HL-60 (cell line): ENCODE data around the gene LIN7A.

Source experiments
- DNase-seq, 2 experiments: peaks; one replicate each; pipeline ENCODE4 v3.0.0-alpha.2; 2010 to 2020; ENCODE audit warnings: low read depth in 1 of 2, low spot score in 1 of 2
- H3K27ac ChIP-seq: fragments of 250-450 bp; sonication (Bioruptor Pico); replicated peaks from 2 replicates; pipeline ENCODE4 v1.5.1; 2020; ENCODE audit warnings: mild to moderate bottlenecking, moderate library complexity
- H3K27me3 ChIP-seq: fragments of 250-450 bp; sonication (Bioruptor Pico); 2 replicates; pipeline ENCODE4 v1.5.1; 2021; ENCODE audit warnings: mild to moderate bottlenecking, moderate library complexity; ENCODE audit not compliant: insufficient read depth, poor library complexity, severe bottlenecking
- H3K4me3 ChIP-seq: replicated peaks from 2 replicates; pipeline ENCODE4 v1.5.1; 2011; ENCODE audit warnings: mild to moderate bottlenecking, control low read depth, low read length; ENCODE audit not compliant: insufficient read depth
- GABPA ChIP-seq: IDR thresholded peaks from 2 replicates; pipeline ENCODE4 v1.6.1; 2012; ENCODE audit warnings: low read depth
- POLR2AphosphoS5 ChIP-seq: IDR thresholded peaks from 2 replicates; pipeline ENCODE4 v1.6.1; 2012; ENCODE audit warnings: low read depth
- SPI1 ChIP-seq: IDR thresholded peaks from 2 replicates; pipeline ENCODE4 v1.6.1; 2012; ENCODE audit warnings: low read depth, mild to moderate bottlenecking, borderline replicate concordance
- long read RNA-seq: library from polyadenylated mRNA; unstranded; transcript quantifications from one replicate; pipeline ENCODE4 v2.0.0, GENCODE V29; 2020
- TF ChIP-seq, protein P1 (sequence below): IDR thresholded peaks from 2 replicates; pipeline ENCODE4 v1.6.1; 2012; ENCODE audit warnings: low read depth; ENCODE audit not compliant: insufficient replicate concordance
- TF ChIP-seq, protein P2 (sequence below): IDR thresholded peaks from one replicate; pipeline ENCODE4 v1.5.1; 2011; ENCODE audit warnings: low read length, control low read depth, inconsistent platforms; ENCODE audit not compliant: insufficient read depth

Gene LIN7A, protein sequence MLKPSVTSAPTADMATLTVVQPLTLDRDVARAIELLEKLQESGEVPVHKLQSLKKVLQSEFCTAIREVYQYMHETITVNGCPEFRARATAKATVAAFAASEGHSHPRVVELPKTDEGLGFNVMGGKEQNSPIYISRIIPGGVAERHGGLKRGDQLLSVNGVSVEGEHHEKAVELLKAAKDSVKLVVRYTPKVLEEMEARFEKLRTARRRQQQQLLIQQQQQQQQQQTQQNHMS
- long read RNA-seq, full-length matches to known transcripts, result 40 of 50 reads
- long read RNA-seq, partial matches to known transcripts, result 3 of 50 reads
- long read RNA-seq, other reads (novel, unspliced or antisense), result 7 of 50 reads

DNA sequence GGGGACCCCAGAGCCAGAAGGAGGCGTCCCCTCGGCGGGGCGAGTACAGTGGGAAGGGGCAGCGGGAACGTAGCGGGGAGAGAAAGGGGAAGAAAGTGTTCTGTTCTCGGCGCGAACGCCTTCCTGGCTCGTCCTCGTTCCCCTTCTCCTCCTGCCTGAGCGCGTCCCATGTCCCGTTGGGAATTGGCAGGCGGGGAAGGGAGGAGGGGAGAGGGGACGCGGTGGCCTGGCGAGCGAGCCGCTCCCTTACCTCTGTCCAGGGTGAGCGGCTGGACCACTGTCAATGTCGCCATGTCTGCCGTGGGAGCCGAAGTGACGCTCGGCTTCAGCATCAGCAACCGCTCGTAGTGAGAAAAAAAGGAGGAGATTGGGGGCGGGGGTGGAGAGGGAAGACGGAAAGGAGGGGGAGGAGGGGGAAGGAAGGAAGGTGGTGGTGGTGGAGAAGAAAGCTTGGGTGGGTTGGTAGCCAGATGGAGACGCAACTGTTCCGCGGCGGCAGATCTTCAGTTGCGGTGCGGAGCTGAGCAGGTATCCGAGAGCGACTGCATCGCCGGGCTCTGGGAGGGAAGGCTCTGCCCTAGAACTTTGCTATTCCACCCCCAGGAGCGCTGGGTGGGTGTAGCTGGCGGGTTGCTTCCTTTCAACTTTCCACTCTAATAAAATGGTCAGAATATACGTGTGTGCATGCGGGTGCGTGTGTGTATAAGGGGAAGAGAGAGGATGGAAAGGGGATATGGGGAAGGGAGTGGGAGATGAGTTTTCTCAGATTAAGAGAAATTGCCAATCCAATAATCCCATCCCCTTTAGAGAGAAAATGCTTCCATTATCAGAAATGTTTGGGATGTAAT is at the start of gene LIN7A:
TSS of gene LIN7A (minus strand) at position 544 of the 848 bp plus-strand sequence. CDS start at position 332, 212 bp downstream.
- peak; percentile 20; the same call in 1 of the 2 replicates for TF ChIP-seq SPI1
- TF ChIP-seq, protein P1, sequence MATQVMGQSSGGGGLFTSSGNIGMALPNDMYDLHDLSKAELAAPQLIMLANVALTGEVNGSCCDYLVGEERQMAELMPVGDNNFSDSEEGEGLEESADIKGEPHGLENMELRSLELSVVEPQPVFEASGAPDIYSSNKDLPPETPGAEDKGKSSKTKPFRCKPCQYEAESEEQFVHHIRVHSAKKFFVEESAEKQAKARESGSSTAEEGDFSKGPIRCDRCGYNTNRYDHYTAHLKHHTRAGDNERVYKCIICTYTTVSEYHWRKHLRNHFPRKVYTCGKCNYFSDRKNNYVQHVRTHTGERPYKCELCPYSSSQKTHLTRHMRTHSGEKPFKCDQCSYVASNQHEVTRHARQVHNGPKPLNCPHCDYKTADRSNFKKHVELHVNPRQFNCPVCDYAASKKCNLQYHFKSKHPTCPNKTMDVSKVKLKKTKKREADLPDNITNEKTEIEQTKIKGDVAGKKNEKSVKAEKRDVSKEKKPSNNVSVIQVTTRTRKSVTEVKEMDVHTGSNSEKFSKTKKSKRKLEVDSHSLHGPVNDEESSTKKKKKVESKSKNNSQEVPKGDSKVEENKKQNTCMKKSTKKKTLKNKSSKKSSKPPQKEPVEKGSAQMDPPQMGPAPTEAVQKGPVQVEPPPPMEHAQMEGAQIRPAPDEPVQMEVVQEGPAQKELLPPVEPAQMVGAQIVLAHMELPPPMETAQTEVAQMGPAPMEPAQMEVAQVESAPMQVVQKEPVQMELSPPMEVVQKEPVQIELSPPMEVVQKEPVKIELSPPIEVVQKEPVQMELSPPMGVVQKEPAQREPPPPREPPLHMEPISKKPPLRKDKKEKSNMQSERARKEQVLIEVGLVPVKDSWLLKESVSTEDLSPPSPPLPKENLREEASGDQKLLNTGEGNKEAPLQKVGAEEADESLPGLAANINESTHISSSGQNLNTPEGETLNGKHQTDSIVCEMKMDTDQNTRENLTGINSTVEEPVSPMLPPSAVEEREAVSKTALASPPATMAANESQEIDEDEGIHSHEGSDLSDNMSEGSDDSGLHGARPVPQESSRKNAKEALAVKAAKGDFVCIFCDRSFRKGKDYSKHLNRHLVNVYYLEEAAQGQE, result peak; percentile 8
- TF ChIP-seq, protein P2, sequence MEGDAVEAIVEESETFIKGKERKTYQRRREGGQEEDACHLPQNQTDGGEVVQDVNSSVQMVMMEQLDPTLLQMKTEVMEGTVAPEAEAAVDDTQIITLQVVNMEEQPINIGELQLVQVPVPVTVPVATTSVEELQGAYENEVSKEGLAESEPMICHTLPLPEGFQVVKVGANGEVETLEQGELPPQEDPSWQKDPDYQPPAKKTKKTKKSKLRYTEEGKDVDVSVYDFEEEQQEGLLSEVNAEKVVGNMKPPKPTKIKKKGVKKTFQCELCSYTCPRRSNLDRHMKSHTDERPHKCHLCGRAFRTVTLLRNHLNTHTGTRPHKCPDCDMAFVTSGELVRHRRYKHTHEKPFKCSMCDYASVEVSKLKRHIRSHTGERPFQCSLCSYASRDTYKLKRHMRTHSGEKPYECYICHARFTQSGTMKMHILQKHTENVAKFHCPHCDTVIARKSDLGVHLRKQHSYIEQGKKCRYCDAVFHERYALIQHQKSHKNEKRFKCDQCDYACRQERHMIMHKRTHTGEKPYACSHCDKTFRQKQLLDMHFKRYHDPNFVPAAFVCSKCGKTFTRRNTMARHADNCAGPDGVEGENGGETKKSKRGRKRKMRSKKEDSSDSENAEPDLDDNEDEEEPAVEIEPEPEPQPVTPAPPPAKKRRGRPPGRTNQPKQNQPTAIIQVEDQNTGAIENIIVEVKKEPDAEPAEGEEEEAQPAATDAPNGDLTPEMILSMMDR, result no peak
- no peak for TF ChIP-seq GABPA
- TF ChIP-seq POLR2AphosphoS5, result peak; percentile 63; the same call in 1 of the 2 replicates
- Histone ChIP-seq H3K4me3 (peak within 1 kb of the TSS; percentile 84), H3K27ac (peak within 1 kb of the TSS; percentile 98), H3K27me3 (no peaks in the 10 kb centered on the region)
- peak; percentile 56 to 68 for DNase-seq

DNA sequence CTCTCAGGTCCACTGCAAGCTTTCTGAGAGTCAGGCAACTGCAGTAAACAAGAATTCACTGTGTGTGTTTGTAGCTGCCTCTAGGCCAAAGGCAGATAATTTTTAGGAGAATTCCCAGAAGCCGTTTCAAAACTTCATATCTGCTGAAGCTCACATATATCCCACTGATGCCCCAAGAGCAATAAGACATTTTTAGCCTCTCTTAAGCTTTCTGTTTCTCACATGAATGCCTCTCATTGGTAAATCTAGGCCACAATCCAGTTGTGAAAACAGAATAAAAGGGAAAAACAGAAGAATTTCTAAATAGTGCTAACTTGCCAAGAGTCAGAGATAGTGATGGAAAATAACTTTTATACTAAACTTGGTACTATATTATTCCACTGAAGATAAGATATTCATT is 48.5 kb upstream of the LIN7A start:
- H3K4me3 ChIP-seq, result no peak overlapping the region
- no peak overlapping the region for H3K27ac ChIP-seq
- TF ChIP-seq SPI1 (no peak), GABPA (no peak), POLR2AphosphoS5 (no peak)
- TF ChIP-seq, protein P1, result no peak
- TF ChIP-seq, protein P2, result no peak
- DNase-seq, result no peak
- H3K27me3 ChIP-seq, result no peaks in the 10 kb centered on the region

DNA sequence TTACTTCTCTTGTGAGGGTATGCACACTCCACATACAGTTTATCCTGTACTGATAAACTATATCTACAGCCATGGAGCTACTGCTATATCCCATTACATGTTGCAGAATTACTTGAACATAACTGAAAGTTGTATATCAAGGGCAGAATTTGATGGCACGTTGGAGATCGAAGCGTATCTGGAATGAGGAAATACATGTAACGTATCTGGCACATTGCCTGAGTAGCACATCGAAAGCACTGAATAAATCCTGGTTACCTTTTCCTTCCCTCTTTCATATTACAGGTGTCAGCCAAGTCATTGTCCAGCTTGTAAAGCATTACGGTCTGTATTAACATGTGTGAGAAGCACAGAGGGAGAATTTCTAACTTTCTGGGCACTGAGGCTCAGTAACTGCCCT is 42.1 kb upstream of the LIN7A start:
- TF ChIP-seq, protein P2, result no peak
- TF ChIP-seq SPI1 (no peak), GABPA (no peak)
- Histone ChIP-seq H3K27me3 (no peaks in the 10 kb centered on the region), H3K4me3 (no peak overlapping the region), H3K27ac (no peak overlapping the region)
- no peak for DNase-seq
